GM21528 (cell line): ENCODE data around the gene FTCDNL1.

ENCODE experiments used
- ATAC-seq: cut with Tn5 transposase; IDR thresholded peaks from one replicate; pipeline ENCODE4 v1.9.1; 2021; ENCODE audit warnings: mild to moderate bottlenecking, moderate library complexity; ENCODE audit not compliant: unreplicated experiment, low FRiP score

FTCDNL1 gene

GRCh38 chr2:199792381-199792780 lies 58.6 kb downstream of the FTCDNL1 start:
- no peak for ATAC-seq

DNA sequence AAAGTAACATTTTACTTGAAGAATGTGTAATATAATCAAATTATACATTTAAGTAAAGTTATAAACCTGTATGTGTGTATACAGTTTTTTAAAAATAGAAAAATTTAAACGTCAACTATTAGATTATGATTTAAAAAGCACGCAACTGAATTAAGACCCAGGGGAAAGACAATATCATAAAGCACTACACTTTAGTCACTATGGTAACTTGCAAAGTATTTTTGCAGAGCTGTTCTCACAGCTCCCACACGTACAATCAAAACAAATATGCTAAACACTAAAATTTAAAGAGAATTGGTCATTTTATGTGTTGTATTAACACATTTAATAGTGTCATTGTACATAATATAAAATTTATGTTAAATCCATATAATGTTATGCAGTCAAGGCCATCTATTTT lies 59.7 kb downstream of the FTCDNL1 start:
- ATAC-seq, result no peak

- no peak for ATAC-seq
Measured at GRCh38 chr2:199784512-199784911, 66.5 kb downstream of the FTCDNL1 start.

- ATAC-seq, result no peak
Measured at GRCh38 chr2:199779589-199779988, 71.4 kb downstream of the FTCDNL1 start.

GRCh38 chr2:199778655-199779054 lies 72.3 kb downstream of the FTCDNL1 start:
- ATAC-seq, result no peak

DNA sequence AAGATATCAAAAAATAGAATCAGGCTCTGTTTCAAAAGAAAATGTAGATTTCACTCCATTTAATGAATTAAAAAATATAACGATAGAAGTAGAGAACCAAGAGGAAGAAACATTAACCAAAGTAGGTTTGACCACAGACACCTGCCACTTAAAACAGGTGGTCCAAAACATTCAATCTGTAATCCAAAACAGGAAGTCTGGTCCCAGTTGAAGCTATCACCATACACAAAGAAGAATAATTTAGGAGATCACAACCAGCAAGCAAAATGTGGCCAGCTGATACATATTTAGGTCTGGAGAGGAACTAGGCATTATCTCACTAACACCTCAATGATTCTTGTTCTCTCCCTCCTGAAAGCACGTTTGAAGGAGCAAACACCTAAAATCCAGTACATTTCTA lies 73.1 kb downstream of the FTCDNL1 start:
- ATAC-seq, result no peak

DNA sequence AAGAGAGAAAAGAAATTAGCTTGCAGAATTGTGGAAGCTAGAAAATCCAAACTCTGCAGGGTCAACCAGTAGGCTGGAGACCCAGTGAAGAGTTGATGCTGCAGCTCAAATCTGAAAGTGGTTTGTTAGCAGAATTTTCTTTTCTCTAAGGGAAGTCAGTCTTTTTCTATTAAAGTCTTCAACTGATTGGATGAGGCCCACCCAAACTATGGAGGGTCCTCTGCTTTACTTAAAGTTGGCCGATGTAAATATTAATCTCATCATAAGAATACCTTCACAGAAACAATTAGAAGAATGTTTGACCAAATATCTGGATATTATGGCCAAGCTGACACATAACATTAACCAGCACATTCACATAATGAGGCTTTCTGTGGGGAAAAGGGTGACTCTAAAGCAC lies 73.7 kb downstream of the FTCDNL1 start:
- no peak for ATAC-seq

GRCh38 chr2:199775267-199775666 lies 75.7 kb downstream of the FTCDNL1 start:
- no peak for ATAC-seq

GRCh38 chr2:199772035-199772976 lies 78.7 kb downstream of the FTCDNL1 start:
- ATAC-seq, result no peak

DNA sequence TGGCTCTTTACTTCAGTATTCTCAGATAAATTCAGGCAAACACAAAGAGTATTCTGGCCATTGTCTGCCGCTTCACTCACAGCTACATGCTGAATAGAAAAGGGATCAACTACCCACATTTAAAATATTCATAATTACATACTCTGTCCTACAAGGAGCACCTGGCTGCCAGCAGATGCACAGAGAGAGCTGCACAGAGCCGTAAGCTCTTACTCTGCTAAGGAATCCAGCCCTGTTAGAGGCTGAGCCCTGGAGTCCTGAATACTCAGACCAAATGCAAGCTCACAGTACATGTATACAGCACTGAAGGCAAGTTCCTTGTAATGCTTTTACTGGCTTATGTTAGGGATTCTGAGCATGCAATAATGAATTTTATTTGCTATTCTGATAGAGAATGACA lies 80.3 kb downstream of the FTCDNL1 start:
- ATAC-seq, result no peak

- ATAC-seq, result no peak
Measured at GRCh38 chr2:199765646-199766045, 85.3 kb downstream of the FTCDNL1 start.

DNA sequence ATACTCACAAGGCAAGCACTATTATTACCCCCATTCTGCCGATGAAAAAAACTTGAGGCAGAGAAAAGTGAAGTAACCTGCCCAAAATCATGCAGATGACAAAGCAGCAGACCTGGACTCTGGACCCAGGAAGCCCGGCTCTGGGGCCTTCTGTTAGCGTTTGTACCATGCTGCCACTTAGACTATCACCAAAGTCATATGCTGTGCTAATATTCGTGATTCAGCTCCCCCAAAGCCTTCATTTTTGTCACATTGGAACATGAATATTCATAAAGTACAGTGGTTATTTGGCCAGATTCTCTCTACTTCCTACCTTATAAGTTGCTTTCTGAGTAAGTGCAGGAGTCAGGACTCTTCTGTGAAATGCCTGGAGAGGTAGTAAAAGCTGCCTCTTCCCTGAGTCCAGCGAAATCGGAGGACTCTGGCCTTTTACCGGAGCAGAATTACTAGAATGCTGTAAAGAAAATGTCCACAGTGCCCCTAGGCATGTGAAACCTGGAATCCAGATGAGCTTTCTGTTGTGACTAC lies 86.7 kb downstream of the FTCDNL1 start:
- ATAC-seq, result no peak

- ATAC-seq, result no peak
Measured at GRCh38 chr2:199762963-199763362, 88.0 kb downstream of the FTCDNL1 start.

DNA sequence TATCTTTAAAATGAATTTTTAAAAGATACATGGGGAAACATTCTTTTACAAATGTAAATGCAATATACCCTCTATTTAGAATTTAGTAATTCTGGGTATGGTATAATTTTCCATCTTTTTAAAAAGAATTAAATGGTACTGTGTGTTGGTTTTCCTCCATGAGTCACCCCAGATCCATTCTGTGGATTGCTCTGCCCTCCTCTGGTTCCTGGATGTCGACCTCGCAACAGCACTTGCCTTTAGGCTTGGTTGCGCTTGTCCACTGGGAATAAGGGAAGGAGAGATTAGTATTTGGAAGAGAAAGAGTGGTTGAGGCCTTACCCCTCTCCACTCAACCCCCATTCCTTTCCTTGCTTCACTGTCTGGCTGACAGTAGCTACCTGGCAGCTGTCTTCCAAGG lies 90.4 kb downstream of the FTCDNL1 start:
- no peak for ATAC-seq

DNA sequence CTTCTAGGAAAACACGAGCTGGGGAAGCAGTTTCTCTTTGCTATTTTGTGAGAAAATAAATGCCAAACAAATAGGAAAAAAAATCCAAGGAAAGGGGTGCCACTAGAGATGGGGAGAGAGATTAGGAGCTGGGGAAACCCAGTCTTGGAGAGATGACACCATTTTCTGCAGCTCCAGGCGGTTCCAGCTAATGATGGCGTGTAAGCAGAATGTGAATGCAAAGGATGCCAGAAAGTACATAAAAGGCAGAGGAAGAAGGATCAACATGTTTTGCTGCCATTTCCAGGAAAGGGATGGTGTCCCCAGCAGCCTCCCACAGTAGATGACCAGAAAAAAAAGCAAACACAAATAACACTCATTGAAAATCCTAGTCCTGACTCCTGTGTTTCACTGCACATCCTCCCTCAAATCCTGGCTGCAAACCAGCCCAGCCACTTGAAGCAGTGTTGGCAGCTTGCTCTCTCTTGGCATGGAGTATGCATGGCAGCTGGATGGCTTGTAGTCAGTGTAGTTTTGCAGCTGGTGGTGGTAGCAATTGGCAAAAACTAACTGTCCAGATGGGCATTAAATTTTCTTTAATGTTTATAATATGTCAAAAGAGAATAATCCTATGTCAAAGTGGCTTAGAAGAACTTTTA lies 93.6 kb downstream of the FTCDNL1 start:
- ATAC-seq, result no peak

GRCh38 chr2:199756743-199757142 lies 94.2 kb downstream of the FTCDNL1 start:
- ATAC-seq, result no peak

DNA sequence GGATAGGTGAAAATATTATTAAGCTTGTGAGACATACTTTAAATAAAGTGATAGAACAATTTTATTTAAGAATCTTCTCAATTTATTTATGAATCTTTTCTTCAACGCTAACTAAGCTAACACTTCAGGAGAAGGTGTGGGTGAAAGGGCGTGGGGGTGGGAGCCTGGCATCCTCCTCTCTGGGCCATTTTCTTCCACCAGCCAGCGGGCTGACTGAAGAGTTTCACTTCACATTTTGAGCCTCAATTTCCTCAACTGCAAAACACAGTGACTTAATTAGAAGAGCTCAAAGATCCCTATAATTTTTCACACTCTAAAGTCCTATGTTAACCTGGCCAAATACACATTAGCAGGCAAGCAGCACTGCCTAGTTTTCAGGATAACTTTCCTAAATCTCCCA lies 94.8 kb downstream of the FTCDNL1 start:
- ATAC-seq, result no peak

GRCh38 chr2:199754766-199755165 lies 96.2 kb downstream of the FTCDNL1 start:
- ATAC-seq, result no peak

DNA sequence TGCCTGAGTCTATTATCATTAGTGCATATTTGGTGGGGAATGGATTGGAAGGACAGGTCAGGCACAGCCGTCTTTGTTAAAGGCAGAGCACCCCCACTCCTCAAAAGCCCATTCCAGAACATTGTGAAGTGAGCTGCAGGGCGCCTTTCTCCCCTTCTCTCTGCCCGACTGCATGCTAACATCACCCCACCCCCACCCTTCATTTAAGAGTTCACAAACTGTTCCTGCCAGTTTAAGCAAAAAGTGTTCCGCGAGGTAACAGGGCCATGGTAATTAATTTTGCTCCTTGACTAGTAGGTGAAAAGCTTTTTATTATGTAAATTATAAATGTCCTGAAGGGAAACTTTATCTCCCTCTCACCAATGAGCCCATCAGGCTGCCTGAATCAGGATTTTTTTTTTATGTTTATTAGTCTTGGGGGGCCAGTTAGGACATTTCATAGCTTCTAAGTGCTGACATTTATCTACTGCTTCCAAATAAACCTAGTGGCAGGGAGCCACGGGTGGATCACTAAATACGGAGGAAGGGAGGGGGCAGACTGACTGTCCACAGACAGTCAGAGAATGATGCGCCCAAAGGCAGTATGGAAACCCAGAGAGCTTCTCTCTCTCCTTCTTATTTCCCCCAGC lies 99.4 kb downstream of the FTCDNL1 start:
- no peak for ATAC-seq

GRCh38 chr2:199749571-199749970 lies 101.4 kb downstream of the FTCDNL1 start:
- no peak for ATAC-seq

DNA sequence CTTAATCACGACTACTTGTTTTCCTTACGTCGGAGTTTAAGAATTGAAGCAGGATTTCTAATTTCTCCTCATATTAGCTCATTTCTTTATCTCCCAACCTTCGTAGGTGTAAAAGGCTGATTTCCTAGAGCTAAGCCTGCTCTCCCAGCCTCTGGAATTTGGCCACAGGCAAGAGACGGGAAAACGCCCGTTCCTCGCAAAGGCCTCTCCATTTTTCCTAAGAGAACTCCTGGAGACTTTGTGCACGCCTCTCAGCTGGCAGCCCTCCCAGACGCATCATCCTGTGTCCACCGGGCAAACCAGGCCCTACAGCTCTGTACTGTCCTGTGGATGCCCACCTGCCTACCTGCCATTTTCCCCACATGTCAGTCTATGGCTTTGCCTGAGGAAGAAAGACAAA lies 106.3 kb downstream of the FTCDNL1 start:
- ATAC-seq, result no peak
